ENCODE results near the gene KCNQ1. TPM values are rescaled to one million over a fixed set of nuclear protein-coding genes. Genes with fewer than 3 reads are reported as not detected.
A peak's percentile ranks its signal among the peaks of the same experiment; 100 is the strongest.

KCNQ1 gene
- polyA plus RNA-seq, 4 donors = 18.4 to 54.4 (median 21.3) TPM

DNA sequence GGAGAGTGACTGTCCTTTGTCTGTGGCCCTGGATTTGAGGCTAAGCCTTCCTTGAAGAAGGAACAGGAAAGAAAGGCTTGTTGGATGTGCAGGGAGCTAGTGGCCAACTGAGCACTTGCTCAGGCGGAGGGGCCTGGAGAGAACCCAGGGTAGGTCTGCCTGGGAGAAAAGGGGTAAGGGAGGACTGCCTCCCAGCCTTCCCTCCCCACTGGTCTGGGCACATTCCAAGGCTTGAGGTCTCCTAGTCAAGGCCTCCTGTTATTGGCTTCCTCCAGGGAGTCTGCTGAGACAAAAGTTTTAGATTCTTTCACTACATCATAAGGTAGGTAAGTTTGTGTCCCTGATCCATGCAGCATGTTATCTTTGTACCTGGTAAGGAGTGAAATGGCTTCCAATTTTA, 239.8 kb downstream of the KCNQ1 start:
- FAIRE-seq = no peak
- no peaks in the 10 kb centered on the region for H3K9me3 ChIP-seq (ENCODE audit: control insufficient read depth in 2 of 2, insufficient read depth in 1 of 2, low read depth in 1 of 2, low read length in 1 of 2)
- no peak for DNase-seq
- no peak overlapping the region for H3K4me3 ChIP-seq (ENCODE audit: low read depth in 1 of 3, low read length in 3 of 3)
- no peaks in the 10 kb centered on the region for H3K27me3 ChIP-seq (ENCODE audit: control insufficient read depth in 3 of 3, insufficient read depth in 3 of 3, low read length in 3 of 3)
- 89 to 100% (median 89%) methylated on average over 1 of the region's 1 CpG for WGBS, 3 donors
- H3K27ac ChIP-seq (ENCODE audit: low read depth in 1 of 3, low read length in 2 of 3) = no peak overlapping the region
- peaks cover 0 to 73% (median 2%) of the 10 kb centered on the region in 3 donors for H3K36me3 ChIP-seq (ENCODE audit: control insufficient read depth in 3 of 3, insufficient read depth in 2 of 3, low read depth in 1 of 3, low read length in 3 of 3)
- H3K4me1 ChIP-seq (ENCODE audit: control insufficient read depth in 3 of 3, insufficient read depth in 2 of 3, low read depth in 1 of 3, low read length in 2 of 3) = peaks cover 0 to 30% (median 0%) of the 10 kb centered on the region in 3 donors

DNA sequence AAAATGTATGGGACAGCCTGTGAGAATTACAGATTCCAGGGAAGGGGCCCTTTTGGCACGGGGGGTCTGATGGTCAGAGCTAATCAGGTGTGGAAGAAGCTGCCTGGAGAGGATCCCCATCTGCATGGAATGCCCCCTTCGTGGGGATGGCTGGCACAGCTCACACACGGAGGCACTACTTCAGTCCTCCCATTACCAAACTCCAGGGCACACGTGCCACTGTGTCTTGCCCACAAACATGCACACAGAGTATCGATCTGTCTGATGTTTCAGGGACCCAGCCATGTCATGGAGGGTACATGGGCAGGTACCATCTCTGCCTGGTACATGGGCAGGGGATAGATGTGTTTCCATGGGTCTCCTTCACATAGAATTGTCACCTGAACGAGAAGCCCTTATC, 240.2 kb downstream of the KCNQ1 start:
- FAIRE-seq (no peak), DNase-seq (no peak)
- peaks cover 0 to 35% (median 0%) of the 10 kb centered on the region in 3 donors for H3K4me1 ChIP-seq (ENCODE audit: control insufficient read depth in 3 of 3, insufficient read depth in 2 of 3, low read depth in 1 of 3, low read length in 2 of 3)
- H3K9me3 ChIP-seq (ENCODE audit: control insufficient read depth in 2 of 2, insufficient read depth in 1 of 2, low read depth in 1 of 2, low read length in 1 of 2) = no peaks in the 10 kb centered on the region
- WGBS, 3 donors = 73 to 84% (median 82%) methylated on average over 6 of the region's 6 CpGs
- H3K27ac ChIP-seq (ENCODE audit: low read depth in 1 of 3, low read length in 2 of 3) = no peak overlapping the region
- no peak overlapping the region for H3K4me3 ChIP-seq (ENCODE audit: low read depth in 1 of 3, low read length in 3 of 3)
- H3K27me3 ChIP-seq (ENCODE audit: control insufficient read depth in 3 of 3, insufficient read depth in 3 of 3, low read length in 3 of 3) = no peaks in the 10 kb centered on the region
- H3K36me3 ChIP-seq (ENCODE audit: control insufficient read depth in 3 of 3, insufficient read depth in 2 of 3, low read depth in 1 of 3, low read length in 3 of 3) = peaks cover 0 to 74% (median 2%) of the 10 kb centered on the region in 3 donors

DNA sequence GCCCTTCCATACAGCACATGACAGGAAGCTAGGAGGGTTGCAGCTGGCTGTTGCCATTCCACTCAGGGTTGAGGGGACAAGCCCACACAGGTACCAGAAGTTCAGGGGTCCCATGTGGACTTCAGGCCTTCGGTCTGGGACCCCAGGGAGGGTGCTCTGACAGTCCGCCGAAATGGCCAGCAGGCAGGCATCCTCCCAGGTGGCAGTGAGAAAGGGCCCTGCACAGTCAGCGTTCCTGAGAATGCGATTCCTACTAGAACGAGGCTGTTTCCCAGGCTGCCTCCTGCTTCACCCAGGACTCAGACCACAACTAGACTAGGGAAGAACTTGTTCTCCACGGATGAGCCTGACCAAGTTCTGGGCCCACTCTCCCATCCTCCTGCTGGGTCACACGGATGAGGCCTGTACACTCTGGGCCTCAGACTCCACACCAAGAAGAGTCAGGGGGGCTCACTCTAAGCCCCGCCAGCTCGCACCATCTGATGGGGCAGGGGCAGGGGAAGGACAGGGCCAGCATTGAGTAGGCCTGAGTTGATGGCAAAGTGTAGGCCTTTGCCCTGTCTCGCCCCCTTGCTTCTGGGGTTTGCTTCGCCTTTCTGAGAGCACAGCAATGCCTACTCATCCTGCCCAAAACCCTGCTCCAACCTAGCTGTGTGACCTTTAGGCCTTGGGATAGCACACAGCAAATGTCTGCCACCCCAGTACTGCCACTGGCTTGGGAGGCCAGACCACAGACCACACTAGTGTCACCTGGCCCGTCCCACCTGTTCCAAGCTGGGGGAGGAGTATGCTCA, 241.0 kb downstream of the KCNQ1 start:
- FAIRE-seq (no peak), DNase-seq (no peak)
- Histone ChIP-seq H3K4me1 (ENCODE audit: control insufficient read depth in 3 of 3, insufficient read depth in 2 of 3, low read depth in 1 of 3, low read length in 2 of 3) (peaks cover 0 to 42% (median 0%) of the 10 kb centered on the region in 3 donors), H3K36me3 (ENCODE audit: control insufficient read depth in 3 of 3, insufficient read depth in 2 of 3, low read depth in 1 of 3, low read length in 3 of 3) (peaks cover 0 to 81% (median 2%) of the 10 kb centered on the region in 3 donors), H3K27ac (ENCODE audit: low read depth in 1 of 3, low read length in 2 of 3) (no peak overlapping the region), H3K27me3 (ENCODE audit: control insufficient read depth in 3 of 3, insufficient read depth in 3 of 3, low read length in 3 of 3) (no peaks in the 10 kb centered on the region), H3K4me3 (ENCODE audit: low read depth in 1 of 3, low read length in 3 of 3) (no peak overlapping the region), H3K9me3 (ENCODE audit: control insufficient read depth in 2 of 2, insufficient read depth in 1 of 2, low read depth in 1 of 2, low read length in 1 of 2) (no peaks in the 10 kb centered on the region)
- 89 to 92% (median 91%) methylated on average over 13 of the region's 13 CpGs for WGBS, 3 donors

DNA sequence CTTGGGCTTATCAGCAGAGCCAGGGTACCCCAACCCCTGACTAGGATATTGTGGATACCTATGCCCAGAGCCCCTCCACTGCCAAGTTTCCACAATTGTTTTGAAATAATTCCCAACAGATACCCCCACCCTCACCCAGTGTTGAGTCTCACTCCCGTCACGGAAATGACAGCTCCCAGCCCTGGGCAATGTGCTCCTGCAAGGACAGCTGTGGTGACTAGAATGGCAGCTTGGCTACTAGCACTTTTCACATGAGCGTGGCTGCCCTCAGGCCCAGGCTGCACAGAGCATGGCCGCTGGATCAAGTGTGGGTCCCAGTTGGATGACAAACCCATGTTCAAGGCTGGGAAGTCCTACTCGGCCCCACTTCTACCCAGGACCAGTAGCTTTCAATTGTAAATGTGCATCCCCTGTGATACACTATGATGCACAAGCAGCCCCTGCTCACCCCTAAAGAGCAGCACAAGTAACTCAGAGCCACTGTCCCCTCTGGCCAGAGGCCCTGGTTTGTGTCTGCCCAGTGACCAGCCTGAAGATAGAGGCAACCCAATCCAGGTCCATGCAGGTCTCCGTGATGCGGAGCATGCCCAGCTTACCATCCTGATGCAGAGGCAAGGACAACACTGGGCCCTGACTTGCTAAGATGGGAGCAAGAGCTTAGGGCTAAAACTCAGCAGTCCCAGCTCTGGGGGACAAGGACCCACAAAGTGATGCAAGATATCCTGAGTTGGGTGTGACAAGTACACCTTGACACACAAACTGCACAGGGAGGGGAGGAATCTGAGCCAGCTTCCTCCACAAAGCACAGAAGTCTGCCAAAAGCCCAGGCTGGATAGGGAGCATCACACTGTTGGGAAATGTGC, 241.8 kb downstream of the KCNQ1 start:
- DNase-seq = no peak
- H3K4me1 ChIP-seq (ENCODE audit: control insufficient read depth in 3 of 3, insufficient read depth in 2 of 3, low read depth in 1 of 3, low read length in 2 of 3) = peaks cover 0 to 50% (median 0%) of the 10 kb centered on the region in 3 donors
- no peaks in the 10 kb centered on the region for H3K9me3 ChIP-seq (ENCODE audit: control insufficient read depth in 2 of 2, insufficient read depth in 1 of 2, low read depth in 1 of 2, low read length in 1 of 2)
- H3K4me3 ChIP-seq (ENCODE audit: low read depth in 1 of 3, low read length in 3 of 3) = no peak overlapping the region
- H3K27ac ChIP-seq (ENCODE audit: low read depth in 1 of 3, low read length in 2 of 3) = no peak overlapping the region
- H3K36me3 ChIP-seq (ENCODE audit: control insufficient read depth in 3 of 3, insufficient read depth in 2 of 3, low read depth in 1 of 3, low read length in 3 of 3) = peaks cover 0 to 86% (median 2%) of the 10 kb centered on the region in 3 donors
- 93 to 95% (median 93%) methylated on average over 7 of the region's 7 CpGs for WGBS, 3 donors
- FAIRE-seq = no peak
- no peaks in the 10 kb centered on the region for H3K27me3 ChIP-seq (ENCODE audit: control insufficient read depth in 3 of 3, insufficient read depth in 3 of 3, low read length in 3 of 3)

DNA sequence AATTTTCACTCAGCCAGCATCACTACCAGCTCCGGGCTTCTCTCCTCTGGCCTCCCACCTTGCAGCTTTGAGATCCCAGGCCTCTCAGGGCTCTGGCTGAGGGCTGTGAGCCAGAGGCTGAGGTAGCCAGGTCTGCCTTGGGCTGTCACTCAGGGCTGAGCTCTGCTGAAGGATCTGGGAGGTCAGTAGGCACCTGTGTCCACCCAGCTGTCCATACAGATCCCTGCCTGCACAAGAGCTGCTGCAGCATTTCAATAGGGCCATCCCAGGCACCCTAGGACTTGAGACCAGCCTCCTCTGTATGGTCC, 242.4 kb downstream of the KCNQ1 start:
- Histone ChIP-seq H3K36me3 (ENCODE audit: control insufficient read depth in 3 of 3, insufficient read depth in 2 of 3, low read depth in 1 of 3, low read length in 3 of 3) (peaks cover 0 to 90% (median 2%) of the 10 kb centered on the region in 3 donors), H3K27me3 (ENCODE audit: control insufficient read depth in 3 of 3, insufficient read depth in 3 of 3, low read length in 3 of 3) (no peaks in the 10 kb centered on the region), H3K9me3 (ENCODE audit: control insufficient read depth in 2 of 2, insufficient read depth in 1 of 2, low read depth in 1 of 2, low read length in 1 of 2) (no peaks in the 10 kb centered on the region), H3K4me1 (ENCODE audit: control insufficient read depth in 3 of 3, insufficient read depth in 2 of 3, low read depth in 1 of 3, low read length in 2 of 3) (peaks cover 0 to 55% (median 0%) of the 10 kb centered on the region in 3 donors), H3K4me3 (ENCODE audit: low read depth in 1 of 3, low read length in 3 of 3) (no peak overlapping the region), H3K27ac (ENCODE audit: low read depth in 1 of 3, low read length in 2 of 3) (no peak overlapping the region)
- WGBS, 3 donors = 80 to 91% (median 85%) methylated on average over 1 of the region's 1 CpG
- FAIRE-seq = no peak
- no peak for DNase-seq

DNA sequence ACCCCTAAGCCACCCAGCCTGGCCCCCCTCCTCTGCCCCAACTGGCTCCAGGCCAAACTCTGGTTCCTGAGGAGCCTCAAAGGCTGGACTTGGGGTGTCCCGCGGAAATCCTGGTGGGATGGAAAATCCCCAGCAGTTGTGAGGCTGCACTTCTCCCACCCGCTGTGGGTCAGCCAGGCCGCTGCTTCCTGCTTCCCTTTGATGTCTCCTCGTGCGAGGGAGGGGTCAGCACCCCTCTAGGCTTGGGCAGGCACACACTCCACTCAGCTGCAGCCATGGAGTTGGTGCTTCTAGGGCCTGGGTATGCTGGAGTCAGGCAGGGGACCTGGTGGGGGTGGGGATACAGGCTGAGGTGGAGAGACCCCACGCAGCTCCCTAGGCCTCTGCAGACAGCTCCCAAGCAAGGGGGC, 243.0 kb downstream of the KCNQ1 start:
- no peak for DNase-seq
- H3K36me3 ChIP-seq (ENCODE audit: control insufficient read depth in 3 of 3, insufficient read depth in 2 of 3, low read depth in 1 of 3, low read length in 3 of 3) = peaks cover 0 to 89% (median 2%) of the 10 kb centered on the region in 3 donors
- no peak overlapping the region for H3K4me3 ChIP-seq (ENCODE audit: low read depth in 1 of 3, low read length in 3 of 3)
- H3K9me3 ChIP-seq (ENCODE audit: control insufficient read depth in 2 of 2, insufficient read depth in 1 of 2, low read depth in 1 of 2, low read length in 1 of 2) = no peaks in the 10 kb centered on the region
- no peak for FAIRE-seq
- 55 to 68% (median 58%) methylated on average over 7 of the region's 7 CpGs for WGBS, 3 donors
- H3K27me3 ChIP-seq (ENCODE audit: control insufficient read depth in 3 of 3, insufficient read depth in 3 of 3, low read length in 3 of 3) = no peaks in the 10 kb centered on the region
- H3K4me1 ChIP-seq (ENCODE audit: control insufficient read depth in 3 of 3, insufficient read depth in 2 of 3, low read depth in 1 of 3, low read length in 2 of 3) = peaks cover 0 to 57% (median 0%) of the 10 kb centered on the region in 3 donors
- H3K27ac ChIP-seq (ENCODE audit: low read depth in 1 of 3, low read length in 2 of 3) = no peak overlapping the region

DNA sequence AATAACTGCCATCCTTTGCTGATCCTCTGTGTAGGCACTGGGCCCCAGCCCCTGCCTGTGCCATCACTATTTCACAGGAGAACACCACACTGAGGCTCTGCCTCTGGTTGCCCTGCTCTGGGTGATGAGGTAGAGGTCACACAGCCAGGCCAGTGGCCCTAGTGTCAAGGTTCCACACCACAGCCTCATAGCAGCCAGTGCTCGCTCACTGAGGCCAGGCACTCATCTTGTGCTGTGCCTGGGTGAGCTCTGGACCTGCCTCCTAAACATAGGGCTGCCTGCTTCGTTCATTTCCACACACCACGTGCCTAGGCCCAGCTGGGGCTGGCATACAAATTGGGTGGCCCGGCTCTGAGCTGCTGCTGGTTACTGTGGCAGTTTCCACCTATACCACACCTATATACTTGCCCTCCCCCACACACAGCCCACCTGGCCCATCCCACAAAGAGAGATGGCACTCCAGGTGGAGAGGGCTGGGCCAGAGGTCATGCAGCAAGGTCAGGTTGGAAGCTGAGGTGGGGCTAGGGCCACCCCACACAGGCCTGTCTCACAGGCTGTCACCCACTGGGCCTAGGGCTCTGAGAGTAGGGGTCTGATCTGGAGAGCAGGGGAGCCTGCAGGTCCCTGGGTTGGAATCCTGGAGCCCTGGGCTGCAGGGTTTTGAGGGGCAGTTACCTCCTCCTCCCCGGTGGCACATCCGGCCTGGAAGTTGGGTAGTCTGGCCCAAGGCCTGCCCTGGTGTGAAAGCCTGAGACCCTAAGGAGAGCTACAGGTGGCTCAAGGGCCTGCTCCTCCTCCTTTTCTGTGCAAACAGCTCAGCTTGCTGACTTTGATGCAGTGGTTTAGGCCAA, 243.8 kb downstream of the KCNQ1 start:
- peaks cover 0 to 65% (median 0%) of the 10 kb centered on the region in 3 donors for H3K4me1 ChIP-seq (ENCODE audit: control insufficient read depth in 3 of 3, insufficient read depth in 2 of 3, low read depth in 1 of 3, low read length in 2 of 3)
- FAIRE-seq = no peak
- 82 to 87% (median 86%) methylated on average over 6 of the region's 6 CpGs for WGBS, 3 donors
- H3K27me3 ChIP-seq (ENCODE audit: control insufficient read depth in 3 of 3, insufficient read depth in 3 of 3, low read length in 3 of 3) = no peaks in the 10 kb centered on the region
- no peak overlapping the region for H3K4me3 ChIP-seq (ENCODE audit: low read depth in 1 of 3, low read length in 3 of 3)
- DNase-seq = no peak
- peak overlapping the region in 1 of 3 donors; percentile 59 for H3K27ac ChIP-seq (ENCODE audit: low read depth in 1 of 3, low read length in 2 of 3)
- no peaks in the 10 kb centered on the region for H3K9me3 ChIP-seq (ENCODE audit: control insufficient read depth in 2 of 2, insufficient read depth in 1 of 2, low read depth in 1 of 2, low read length in 1 of 2)
- H3K36me3 ChIP-seq (ENCODE audit: control insufficient read depth in 3 of 3, insufficient read depth in 2 of 3, low read depth in 1 of 3, low read length in 3 of 3) = peaks cover 0 to 91% (median 2%) of the 10 kb centered on the region in 3 donors

Data from small intestine (tissue), 7 donors.